22Rv1 (cell line): ENCODE results near the gene VIPR1.

Experiments
- H3K27ac ChIP-seq: fragments of 450-650 bp; 2 replicates; pipeline ENCODE4 v1.5.1; 2017
- ZFX ChIP-seq: fragments of 450-650 bp; IDR thresholded peaks from 2 replicates; pipeline ENCODE4 v1.6.1; 2017; ENCODE audit warnings: antibody characterized with exemption, borderline replicate concordance
- TF ChIP-seq, protein P1 (sequence below): fragments of 450-650 bp; IDR thresholded peaks from 2 replicates; pipeline ENCODE4 v1.5.1; 2017; ENCODE audit warnings: mild to moderate bottlenecking

VIPR1 gene

DNA sequence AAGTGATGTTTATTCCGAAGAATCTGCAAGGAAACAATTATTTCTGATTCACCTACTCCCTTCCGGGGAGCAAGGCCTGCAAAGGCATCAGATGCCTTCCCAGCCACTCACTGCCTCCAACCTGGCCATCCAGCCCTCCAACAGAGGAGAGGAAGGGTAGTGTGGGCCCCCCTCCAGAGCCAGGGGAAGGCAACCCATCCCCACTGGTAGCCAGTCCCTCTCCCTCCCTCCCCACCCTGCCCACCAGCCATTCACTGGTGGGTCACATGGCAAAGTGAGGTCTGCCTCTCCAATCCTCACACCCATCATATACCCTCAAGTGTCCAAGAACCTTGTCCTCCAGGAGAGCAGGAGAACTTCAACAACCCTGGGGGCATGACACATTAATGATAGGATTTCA lies 2.4 kb upstream of the VIPR1 start:
- TF ChIP-seq ZFX = no peak
- TF ChIP-seq, protein P1, sequence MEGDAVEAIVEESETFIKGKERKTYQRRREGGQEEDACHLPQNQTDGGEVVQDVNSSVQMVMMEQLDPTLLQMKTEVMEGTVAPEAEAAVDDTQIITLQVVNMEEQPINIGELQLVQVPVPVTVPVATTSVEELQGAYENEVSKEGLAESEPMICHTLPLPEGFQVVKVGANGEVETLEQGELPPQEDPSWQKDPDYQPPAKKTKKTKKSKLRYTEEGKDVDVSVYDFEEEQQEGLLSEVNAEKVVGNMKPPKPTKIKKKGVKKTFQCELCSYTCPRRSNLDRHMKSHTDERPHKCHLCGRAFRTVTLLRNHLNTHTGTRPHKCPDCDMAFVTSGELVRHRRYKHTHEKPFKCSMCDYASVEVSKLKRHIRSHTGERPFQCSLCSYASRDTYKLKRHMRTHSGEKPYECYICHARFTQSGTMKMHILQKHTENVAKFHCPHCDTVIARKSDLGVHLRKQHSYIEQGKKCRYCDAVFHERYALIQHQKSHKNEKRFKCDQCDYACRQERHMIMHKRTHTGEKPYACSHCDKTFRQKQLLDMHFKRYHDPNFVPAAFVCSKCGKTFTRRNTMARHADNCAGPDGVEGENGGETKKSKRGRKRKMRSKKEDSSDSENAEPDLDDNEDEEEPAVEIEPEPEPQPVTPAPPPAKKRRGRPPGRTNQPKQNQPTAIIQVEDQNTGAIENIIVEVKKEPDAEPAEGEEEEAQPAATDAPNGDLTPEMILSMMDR = no peak
- H3K27ac ChIP-seq = no peak overlapping the region

DNA sequence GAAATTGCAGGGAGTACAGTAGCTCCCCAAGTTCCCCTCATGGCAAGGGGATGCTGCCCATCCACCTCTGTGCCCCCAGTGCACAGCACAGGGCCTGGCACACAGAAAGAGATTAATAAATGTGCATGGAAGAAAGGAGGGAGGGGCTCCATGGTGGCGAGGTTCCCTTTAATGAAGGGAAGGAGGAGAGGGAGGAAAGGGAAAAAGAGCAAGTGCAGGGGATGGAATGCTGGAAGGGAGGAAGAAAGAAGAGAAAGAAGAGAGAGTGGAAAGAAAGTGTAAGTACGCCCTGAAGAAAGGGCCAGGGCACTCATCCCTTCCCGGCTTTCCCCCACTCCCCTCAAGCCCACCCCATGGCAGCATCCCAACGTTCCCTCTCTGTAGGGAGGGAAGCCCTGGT lies 1.5 kb upstream of the VIPR1 start:
- H3K27ac ChIP-seq = no peak overlapping the region
- TF ChIP-seq, protein P1 = no peak
- no peak for TF ChIP-seq ZFX

DNA sequence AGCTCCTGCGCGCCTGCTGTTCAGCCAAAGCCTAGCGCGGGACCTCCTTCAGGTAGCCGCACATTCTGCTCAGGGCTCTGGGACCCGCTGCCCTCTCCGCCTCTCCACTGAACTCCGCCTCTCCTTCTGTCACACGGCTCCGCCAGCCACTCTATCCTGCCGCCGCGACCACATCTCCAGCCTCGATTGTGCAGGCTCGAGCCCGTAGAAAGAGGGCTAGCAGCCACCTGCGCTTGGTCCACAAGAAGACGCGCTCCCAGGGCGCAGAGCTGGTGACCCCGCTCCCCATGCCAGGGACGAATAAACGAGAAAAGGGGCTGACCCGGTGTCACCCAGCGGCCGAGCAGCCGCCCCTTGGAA lies 1.1 kb upstream of the VIPR1 start:
- no peak for TF ChIP-seq ZFX
- TF ChIP-seq, protein P1 = no peak
- no peak overlapping the region for H3K27ac ChIP-seq

DNA sequence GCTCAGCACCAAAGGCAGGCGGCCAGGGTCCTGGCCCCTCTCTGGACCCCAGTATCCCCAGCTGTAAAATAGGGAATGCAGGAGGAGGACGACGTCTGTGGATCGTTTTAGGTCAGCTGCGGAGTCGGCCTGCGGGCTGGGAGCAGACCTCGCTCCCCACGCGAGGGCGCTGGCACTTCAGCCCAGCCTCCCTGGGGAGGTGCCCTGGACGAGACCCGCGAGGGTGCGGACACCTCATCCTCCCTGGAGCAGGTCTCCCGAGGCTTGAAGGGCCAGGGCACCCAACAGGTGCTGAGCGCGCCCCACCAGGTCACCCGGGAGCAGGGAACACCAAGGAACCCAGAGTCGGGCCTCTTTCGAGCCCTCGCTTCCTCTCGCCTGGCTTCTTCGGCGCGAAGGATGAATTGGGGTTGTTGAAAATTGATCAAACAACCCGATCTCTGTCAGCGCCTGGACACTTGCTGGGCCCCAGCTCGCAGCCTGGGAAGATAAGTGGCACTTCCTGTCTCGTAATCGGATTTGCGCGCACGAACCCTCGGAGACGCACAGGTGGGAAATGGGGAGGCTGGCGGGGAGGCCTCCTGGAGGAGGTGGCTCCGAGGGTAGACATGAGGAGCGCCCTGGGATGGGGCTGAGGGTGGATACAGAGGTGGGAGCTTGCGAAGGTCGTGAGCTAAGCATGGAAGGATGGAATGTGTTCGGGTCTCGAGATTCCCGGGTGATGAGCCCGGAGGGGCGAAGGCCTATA lies 588 bp upstream of the VIPR1 start:
- TF ChIP-seq, protein P1 = peak; percentile 83
- TF ChIP-seq ZFX = no peak
- no peak overlapping the region for H3K27ac ChIP-seq

DNA sequence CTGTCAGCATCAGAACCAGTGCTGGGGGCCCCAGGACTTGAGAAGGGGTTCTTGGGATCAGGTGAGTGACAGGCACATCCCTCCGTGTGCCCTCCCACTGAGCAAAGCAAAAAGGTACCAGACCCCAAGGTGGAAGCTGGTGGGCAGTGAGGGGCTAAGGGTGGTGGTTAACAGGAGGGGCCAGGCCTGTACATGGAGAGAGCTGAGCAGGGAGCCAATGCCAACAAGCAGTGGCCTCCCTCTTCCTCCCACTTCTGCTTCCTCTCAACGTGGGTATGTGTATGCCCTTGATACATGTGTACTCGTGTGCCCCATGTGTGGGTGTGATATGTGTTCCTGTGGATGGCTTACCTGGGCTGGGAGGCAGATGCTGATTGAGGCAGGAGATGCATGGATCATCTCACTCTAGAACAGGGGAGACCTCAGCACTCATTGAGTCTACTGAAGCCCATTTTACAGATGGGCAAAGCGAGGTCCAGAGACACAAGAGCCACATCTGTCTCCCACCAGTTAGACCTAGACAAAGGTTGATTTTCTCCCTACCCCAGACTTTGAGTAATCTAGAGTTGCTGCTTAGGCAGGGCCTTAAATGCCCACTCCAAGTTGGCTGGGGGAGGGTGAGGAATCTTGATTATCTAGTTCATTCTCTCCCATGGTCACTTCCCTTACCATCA lies 945 bp downstream of the VIPR1 start:
- no peak overlapping the region for H3K27ac ChIP-seq
- TF ChIP-seq, protein P1 = no peak
- no peak for TF ChIP-seq ZFX

DNA sequence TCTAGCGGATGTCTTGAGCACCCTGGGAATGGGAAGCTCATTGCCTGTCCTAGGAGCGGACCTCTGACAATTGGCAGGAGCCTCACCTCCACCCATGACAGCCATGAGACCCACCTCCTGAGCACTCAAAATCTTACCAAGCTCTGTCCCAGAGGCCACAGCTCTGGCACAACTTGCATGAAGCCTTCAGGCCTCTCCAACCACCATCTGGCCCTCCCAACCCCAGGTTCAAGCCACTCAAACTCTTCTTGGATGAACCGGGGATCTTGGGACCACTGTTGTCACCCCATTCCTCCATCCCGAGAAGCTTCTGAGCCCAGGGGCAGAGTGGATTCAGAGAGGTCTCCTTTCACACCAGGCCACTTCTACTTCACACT lies 1.5 kb downstream of the VIPR1 start:
- H3K27ac ChIP-seq = no peak overlapping the region
- TF ChIP-seq, protein P1 = no peak
- TF ChIP-seq ZFX = no peak
